ENCODE results near the gene ZDHHC7. TPM values are rescaled to one million over a fixed set of nuclear protein-coding genes. Genes with fewer than 3 reads are reported as not detected.
A peak's percentile ranks its signal among the peaks of the same experiment; 100 is the strongest.

The ZDHHC7 gene
- total RNA-seq, 6 donors from 2014 or later = 77.4 to 112 (median 92.7) TPM

- H3K4me1 ChIP-seq = peaks cover 30 to 49% (median 43%) of the 10 kb centered on the region in 4 donors
- H3K9me3 ChIP-seq = no peaks in the 10 kb centered on the region
- no peaks in the 10 kb centered on the region for H3K27me3 ChIP-seq
- TF ChIP-seq POLR2A (IDR thresholded peaks at IDR 0.05) (no peak), EP300 (IDR thresholded peaks at IDR 0.05) (no peak), POLR2AphosphoS5 (IDR thresholded peaks at IDR 0.05) (no peak), CTCF (IDR thresholded peaks at IDR 0.05) (no peak)
- WGBS, 2 donors = 94 to 97% methylated on average over 9 of the region's 9 CpGs
- no peak overlapping the region for H3K4me3 ChIP-seq
- ATAC-seq (ENCODE audit: low FRiP score in 2 of 2) = no peak
- peaks cover 31 to 75% (median 52%) of the 10 kb centered on the region in 4 donors for H3K36me3 ChIP-seq
- no peak overlapping the region for H3K27ac ChIP-seq
- DNase-seq = no peak
Measured at GRCh38 chr16:84990782-84991181, 20.6 kb downstream of the ZDHHC7 start.

- Histone ChIP-seq H3K27me3 (no peaks in the 10 kb centered on the region), H3K36me3 (peaks cover 31 to 74% (median 51%) of the 10 kb centered on the region in 4 donors), H3K4me3 (no peak overlapping the region), H3K27ac (no peak overlapping the region), H3K9me3 (no peaks in the 10 kb centered on the region), H3K4me1 (peaks cover 30 to 47% (median 42%) of the 10 kb centered on the region in 4 donors)
- ATAC-seq (ENCODE audit: low FRiP score in 2 of 2) = no peak
- WGBS, 2 donors = 89 to 91% methylated on average over 26 to 27 of the region's 27 CpGs
- no peak for TF ChIP-seq CTCF (IDR thresholded peaks at IDR 0.05)
- no peak for TF ChIP-seq POLR2A (IDR thresholded peaks at IDR 0.05)
- DNase-seq = peak in 1 of 2 donors; percentile 43
Measured at GRCh38 chr16:84989749-84990620, 21.4 kb downstream of the ZDHHC7 start.

GRCh38 chr16:84988328-84989080 is 22.8 kb downstream of the ZDHHC7 start:
- ATAC-seq (ENCODE audit: low FRiP score in 2 of 2) (no peak), DNase-seq (no peak)
- H3K27me3 ChIP-seq = no peaks in the 10 kb centered on the region
- peaks cover 31 to 70% (median 49%) of the 10 kb centered on the region in 4 donors for H3K36me3 ChIP-seq
- H3K4me3 ChIP-seq = no peak overlapping the region
- H3K4me1 ChIP-seq = peaks cover 22 to 41% (median 30%) of the 10 kb centered on the region in 4 donors
- no peak overlapping the region for H3K27ac ChIP-seq
- TF ChIP-seq POLR2AphosphoS5 (IDR thresholded peaks at IDR 0.05) (no peak), CTCF (IDR thresholded peaks at IDR 0.05) (no peak), POLR2A (IDR thresholded peaks at IDR 0.05) (no peak), EP300 (IDR thresholded peaks at IDR 0.05) (no peak)
- WGBS, 2 donors = 90 to 92% methylated on average over 16 of the region's 16 CpGs
- no peaks in the 10 kb centered on the region for H3K9me3 ChIP-seq

- Histone ChIP-seq H3K27ac (no peak overlapping the region), H3K4me3 (no peak overlapping the region), H3K4me1 (peaks cover 12 to 39% (median 29%) of the 10 kb centered on the region in 4 donors), H3K9me3 (no peaks in the 10 kb centered on the region), H3K27me3 (no peaks in the 10 kb centered on the region), H3K36me3 (peaks cover 31 to 70% (median 51%) of the 10 kb centered on the region in 4 donors)
- TF ChIP-seq EP300 (IDR thresholded peaks at IDR 0.05) (no peak), POLR2AphosphoS5 (IDR thresholded peaks at IDR 0.05) (no peak), CTCF (IDR thresholded peaks at IDR 0.05) (no peak), POLR2A (IDR thresholded peaks at IDR 0.05) (no peak)
- ATAC-seq (ENCODE audit: low FRiP score in 2 of 2) (no peak), DNase-seq (no peak)
- WGBS, 2 donors = 94 to 100% methylated on average over 1 of the region's 1 CpG
Measured at GRCh38 chr16:84986879-84987278, 24.5 kb downstream of the ZDHHC7 start.

Data from upper lobe of left lung (tissue), 6 donors.